OCI-LY1 (cell line): Measurements from ENCODE around the gene ARHGEF6.

Experiments used
- H2AFZ ChIP-seq: fragments of 200-600 bp; sonication (generic), shearing (Covaris generic); 2 replicates; pipeline ENCODE4 v1.6.0; 2014; ENCODE audit warnings: antibody characterized with exemption, mild to moderate bottlenecking, low read length
- H3F3A ChIP-seq: fragments of 200-600 bp; sonication (generic), shearing (Covaris generic); 2 replicates; pipeline ENCODE4 v1.6.0; 2014; ENCODE audit warnings: mild to moderate bottlenecking, antibody characterized with exemption, low read length, moderate library complexity; ENCODE audit not compliant: insufficient read depth
- H3K27ac ChIP-seq: fragments of 200-600 bp; sonication (generic); 2 replicates; pipeline ENCODE4 v1.5.1; 2014; ENCODE audit warnings: low read length, mixed run types, mild to moderate bottlenecking, low read depth; ENCODE audit not compliant: poor library complexity, severe bottlenecking
- H3K27me3 ChIP-seq: fragments of 200-600 bp; sonication (generic); 2 replicates; pipeline ENCODE4 v1.6.0; 2014; ENCODE audit warnings: antibody characterized with exemption, mild to moderate bottlenecking, low read length, moderate library complexity; ENCODE audit not compliant: insufficient read depth
- H3K36me3 ChIP-seq: fragments of 200-600 bp; sonication (generic); 2 replicates; pipeline ENCODE4 v1.6.1; 2014; ENCODE audit warnings: mild to moderate bottlenecking, antibody characterized with exemption, low read length, moderate library complexity, mixed read lengths; ENCODE audit not compliant: insufficient read depth
- H3K4me1 ChIP-seq: fragments of 200-600 bp; sonication (generic); 2 replicates; pipeline ENCODE4 v1.5.1; 2014; ENCODE audit warnings: mild to moderate bottlenecking, low read length, moderate library complexity; ENCODE audit not compliant: insufficient read depth, severe bottlenecking
- H3K4me2 ChIP-seq: fragments of 200-600 bp; sonication (generic), shearing (Covaris generic); 2 replicates; pipeline ENCODE4 v1.6.1; 2014; ENCODE audit warnings: low read length
- H3K4me3 ChIP-seq: fragments of 200-600 bp; sonication (generic); 2 replicates; pipeline ENCODE4 v1.5.1; 2014; ENCODE audit warnings: low read length, low read depth, mild to moderate bottlenecking, mixed read lengths; ENCODE audit not compliant: poor library complexity, severe bottlenecking
- H3K79me2 ChIP-seq: fragments of 200-600 bp; shearing (Covaris generic); 2 replicates; pipeline ENCODE4 v1.6.1; 2016; ENCODE audit warnings: mixed run types, low read length, mixed read lengths; ENCODE audit not compliant: insufficient read depth
- H3K9ac ChIP-seq: fragments of 200-600 bp; sonication (generic), shearing (Covaris generic); 2 replicates; pipeline ENCODE4 v1.6.1; 2014; ENCODE audit warnings: mild to moderate bottlenecking, low read length, mixed read lengths
- H3K9me2 ChIP-seq: fragments of 200-600 bp; sonication (generic), shearing (Covaris generic); 2 replicates; pipeline ENCODE4 v1.6.1; 2014; ENCODE audit warnings: low read depth, mild to moderate bottlenecking, low read length, mixed read lengths
- H3K9me3 ChIP-seq: fragments of 200-600 bp; shearing (Covaris generic); 2 replicates; pipeline ENCODE4 v1.6.1; 2014; ENCODE audit warnings: low read length, mixed read lengths
- H4K20me1 ChIP-seq: fragments of 200-600 bp; sonication (generic), shearing (Covaris generic); 2 replicates; pipeline ENCODE4 v1.6.0; 2016; ENCODE audit warnings: mild to moderate bottlenecking, low read length; ENCODE audit not compliant: insufficient read depth
- CTCF ChIP-seq: fragments of 200-600 bp; sonication (generic), shearing (Covaris generic); IDR thresholded peaks from 2 replicates; pipeline ENCODE4 v1.5.1; 2017; ENCODE audit warnings: mild to moderate bottlenecking, antibody characterized with exemption, low read length, moderate library complexity, mixed read lengths
- EZH2 ChIP-seq: fragments of 200-600 bp; sonication (generic), shearing (Covaris generic); IDR thresholded peaks from 2 replicates; pipeline ENCODE4 v1.8.0; 2017; ENCODE audit warnings: borderline replicate concordance, mixed run types, mild to moderate bottlenecking, antibody characterized with exemption, low read length, moderate library complexity, mixed read lengths

ARHGEF6 gene

DNA sequence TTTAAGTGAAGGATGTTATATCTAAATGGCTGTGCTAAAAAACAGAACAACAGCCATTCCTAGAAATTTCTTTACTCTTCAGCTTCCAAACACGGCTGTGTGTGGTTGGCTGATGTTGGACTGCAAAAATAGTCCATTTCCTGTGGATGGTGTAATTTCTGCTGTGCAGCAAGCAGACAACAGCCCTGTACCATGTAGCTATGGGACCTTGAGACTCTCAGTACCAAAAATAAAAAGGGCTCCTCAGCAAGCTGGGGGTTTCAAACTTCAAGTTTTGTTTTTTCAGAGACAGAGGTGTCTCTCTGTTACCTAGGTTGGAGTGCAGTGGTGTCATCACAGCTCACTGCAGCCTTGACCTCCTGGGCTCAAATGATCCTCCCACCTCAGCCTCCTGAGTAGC lies 114.6 kb downstream of the ARHGEF6 start:
- Histone ChIP-seq H3K27ac (no peak overlapping the region), H3K9me3 (no peaks in the 10 kb centered on the region), H3K9ac (no peak overlapping the region), H3K79me2 (no peaks in the 10 kb centered on the region), H3K9me2 (no peaks in the 10 kb centered on the region), H3K4me2 (no peak overlapping the region), H2AFZ (no peak overlapping the region), H3K4me3 (no peak overlapping the region), H3K36me3 (peaks cover 8% of the 10 kb centered on the region; the same call in 1 of the 2 replicates), H3K4me1 (no peaks in the 10 kb centered on the region), H4K20me1 (no peaks in the 10 kb centered on the region), H3K27me3 (no peaks in the 10 kb centered on the region), H3F3A (no peaks in the 10 kb centered on the region)
- no peak for TF ChIP-seq CTCF
- TF ChIP-seq EZH2, result no peak

- Histone ChIP-seq H3K9ac (no peak overlapping the region), H3K27ac (no peak overlapping the region), H3K9me3 (no peaks in the 10 kb centered on the region), H3F3A (no peaks in the 10 kb centered on the region), H3K9me2 (no peaks in the 10 kb centered on the region), H3K4me3 (no peak overlapping the region), H3K4me2 (no peak overlapping the region), H3K27me3 (no peaks in the 10 kb centered on the region), H2AFZ (no peak overlapping the region), H3K4me1 (no peaks in the 10 kb centered on the region), H3K79me2 (no peaks in the 10 kb centered on the region), H3K36me3 (peaks cover 8% of the 10 kb centered on the region; the same call in 1 of the 2 replicates), H4K20me1 (no peaks in the 10 kb centered on the region)
- no peak for TF ChIP-seq EZH2
Measured at GRCh38 chrX:136665258-136665900, 115.4 kb downstream of the ARHGEF6 start.

GRCh38 chrX:136662976-136663375 lies 117.8 kb downstream of the ARHGEF6 start:
- Histone ChIP-seq H3K9me3 (no peaks in the 10 kb centered on the region), H3K4me2 (no peak overlapping the region), H3K36me3 (peaks cover 8% of the 10 kb centered on the region; the same call in 1 of the 2 replicates), H3K79me2 (no peaks in the 10 kb centered on the region), H3K4me3 (no peak overlapping the region), H3K27me3 (no peaks in the 10 kb centered on the region), H3K9ac (no peak overlapping the region), H3K27ac (no peak overlapping the region), H2AFZ (no peak overlapping the region), H3K4me1 (no peaks in the 10 kb centered on the region), H4K20me1 (no peaks in the 10 kb centered on the region), H3K9me2 (no peaks in the 10 kb centered on the region), H3F3A (no peaks in the 10 kb centered on the region)
- TF ChIP-seq EZH2 (no peak), CTCF (no peak)

DNA sequence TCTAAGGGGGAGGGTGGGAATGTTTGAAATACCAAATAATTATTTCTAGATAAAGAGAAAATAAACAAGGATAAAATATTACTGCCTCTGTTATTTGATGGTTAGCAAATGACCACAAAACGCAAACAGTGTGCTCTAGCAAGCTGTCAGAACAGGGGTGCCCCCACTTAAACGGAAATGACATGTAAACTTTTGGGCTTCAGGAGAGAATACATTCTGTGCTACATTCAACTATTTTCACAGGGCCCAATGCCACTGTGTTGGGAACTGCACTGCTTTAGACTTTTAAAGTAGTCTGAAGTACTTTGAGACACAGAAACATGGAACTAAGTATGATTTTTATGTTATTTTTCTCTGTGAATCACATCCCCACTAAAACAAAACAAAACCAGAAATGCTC lies 118.6 kb downstream of the ARHGEF6 start:
- no peak overlapping the region for H3K27ac ChIP-seq
- peaks cover 8% of the 10 kb centered on the region; the same call in 1 of the 2 replicates for H3K36me3 ChIP-seq
- no peak for TF ChIP-seq CTCF
- no peak for TF ChIP-seq EZH2
- H3K79me2 ChIP-seq, result no peaks in the 10 kb centered on the region
- H2AFZ ChIP-seq, result no peak overlapping the region
- H4K20me1 ChIP-seq, result no peaks in the 10 kb centered on the region
- H3K27me3 ChIP-seq, result no peaks in the 10 kb centered on the region
- no peaks in the 10 kb centered on the region for H3K4me1 ChIP-seq
- no peak overlapping the region for H3K4me2 ChIP-seq
- H3K9me3 ChIP-seq, result no peaks in the 10 kb centered on the region
- H3K9ac ChIP-seq, result no peak overlapping the region
- H3K4me3 ChIP-seq, result no peak overlapping the region
- no peaks in the 10 kb centered on the region for H3F3A ChIP-seq
- no peaks in the 10 kb centered on the region for H3K9me2 ChIP-seq
